Nasal cavity respiratory epithelium epithelial cell of viscerocranial mucosa (primary cell): ENCODE results near the gene SNX7. TPM values are rescaled to one million over a fixed set of nuclear protein-coding genes. Genes with fewer than 3 reads are reported as not detected.

Experiments used
- total RNA-seq: library from RNA; depleted of rRNA; stranded (reverse); fragments of >200 nt; gene quantifications from 2 replicates; pipeline ENCODE4 v1.2.3, GENCODE V29; 2014

SNX7 gene, protein sequence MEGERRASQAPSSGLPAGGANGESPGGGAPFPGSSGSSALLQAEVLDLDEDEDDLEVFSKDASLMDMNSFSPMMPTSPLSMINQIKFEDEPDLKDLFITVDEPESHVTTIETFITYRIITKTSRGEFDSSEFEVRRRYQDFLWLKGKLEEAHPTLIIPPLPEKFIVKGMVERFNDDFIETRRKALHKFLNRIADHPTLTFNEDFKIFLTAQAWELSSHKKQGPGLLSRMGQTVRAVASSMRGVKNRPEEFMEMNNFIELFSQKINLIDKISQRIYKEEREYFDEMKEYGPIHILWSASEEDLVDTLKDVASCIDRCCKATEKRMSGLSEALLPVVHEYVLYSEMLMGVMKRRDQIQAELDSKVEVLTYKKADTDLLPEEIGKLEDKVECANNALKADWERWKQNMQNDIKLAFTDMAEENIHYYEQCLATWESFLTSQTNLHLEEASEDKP
- total RNA-seq, result 18.1 and 29.6 TPM in 2 replicates

DNA sequence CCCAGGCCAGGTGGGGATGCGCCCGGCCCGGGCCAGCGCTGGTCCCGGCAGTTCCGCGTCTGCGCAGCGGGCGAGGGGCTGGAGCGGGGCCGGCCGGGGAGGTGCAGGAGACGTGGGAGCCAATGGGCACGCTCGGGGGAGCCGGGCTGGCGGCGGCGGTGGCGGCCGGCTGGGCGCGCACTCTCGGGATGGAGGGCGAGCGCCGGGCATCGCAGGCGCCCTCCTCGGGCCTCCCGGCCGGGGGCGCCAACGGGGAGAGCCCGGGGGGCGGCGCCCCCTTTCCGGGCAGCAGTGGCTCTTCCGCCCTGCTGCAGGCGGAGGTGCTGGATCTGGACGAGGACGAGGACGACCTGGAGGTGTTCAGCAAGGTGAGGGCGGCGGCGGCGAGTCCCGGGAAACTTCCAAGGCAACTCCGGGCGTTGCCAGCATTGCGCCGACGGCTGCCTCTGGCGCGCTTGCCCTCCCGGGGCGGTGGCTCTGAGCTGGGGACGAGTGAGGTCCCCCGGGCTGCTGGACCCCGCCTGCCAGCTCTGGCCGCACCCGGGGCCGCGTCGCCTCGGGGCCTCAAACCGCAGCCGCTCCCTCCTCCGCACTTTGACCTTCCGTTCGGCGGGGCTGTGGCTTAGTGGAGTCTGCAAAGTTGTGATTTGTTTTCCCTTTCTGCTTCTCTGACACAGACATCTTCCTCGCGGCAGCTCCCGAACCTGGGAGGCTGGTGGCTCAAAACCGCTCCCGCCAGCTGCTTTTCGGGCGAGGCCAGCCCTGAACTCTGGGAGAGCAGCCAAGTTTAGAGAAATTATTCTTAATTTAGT, at the start of gene SNX7:
Gene SNX7 (plus strand): TSS at position 178 of the 812 bp plus-strand sequence. CDS start 11 bp downstream, at position 189.

